PFSK-1 (cell line): ENCODE data around the gene SLC8B1.

Experiments
- FOXP2 ChIP-seq: optimal IDR thresholded peaks from 2 replicates; pipeline ENCODE3; 2011; ENCODE audit warnings: borderline replicate concordance, control low read depth, inconsistent platforms; ENCODE audit not compliant: insufficient read depth; ENCODE audit errors: extremely low read length, extremely low read depth
- POLR2AphosphoS5 ChIP-seq: IDR thresholded peaks from 2 replicates; pipeline ENCODE4 v1.6.1; 2012; ENCODE audit warnings: low read depth, mild to moderate bottlenecking, control low read depth, low read length, moderate library complexity
- REST ChIP-seq, 2 experiments: IDR thresholded peaks; 2 replicates each; pipeline versions ENCODE4 v1.6.1 to v1.8.0; 2011 to 2012; ENCODE audit warnings: low read depth in 2 of 2, low read length in 2 of 2, control low read depth in 1 of 2, inconsistent platforms in 1 of 2, mild to moderate bottlenecking in 1 of 2, moderate library complexity in 1 of 2; ENCODE audit not compliant: insufficient read depth in 1 of 2
- SIN3A ChIP-seq: IDR thresholded peaks from 2 replicates; pipeline ENCODE4 v1.6.1; 2012; ENCODE audit warnings: mild to moderate bottlenecking, low read length, moderate library complexity, borderline replicate concordance; ENCODE audit not compliant: insufficient read depth
- TAF1 ChIP-seq: IDR thresholded peaks from 2 replicates; pipeline ENCODE4 v1.6.1; 2012; ENCODE audit warnings: low read length, control low read depth, borderline replicate concordance; ENCODE audit not compliant: insufficient read depth

Gene SLC8B1

GRCh38 chr12:113293100-113293499, 41.8 kb downstream of the SLC8B1 start:
- TF ChIP-seq SIN3A, result no peak
- TF ChIP-seq POLR2AphosphoS5, result no peak
- no peak for TF ChIP-seq FOXP2
- TF ChIP-seq REST (IDR thresholded peaks at IDR 0.05; ENCODE audit: insufficient read depth in 1 of 2, low read depth in 2 of 2, low read length in 2 of 2), result no peak
- no peak for TF ChIP-seq TAF1

GRCh38 chr12:113292547-113292946, 42.4 kb downstream of the SLC8B1 start:
- TF ChIP-seq FOXP2 (no peak), POLR2AphosphoS5 (no peak), REST (IDR thresholded peaks at IDR 0.05; ENCODE audit: insufficient read depth in 1 of 2, low read depth in 2 of 2, low read length in 2 of 2) (no peak), SIN3A (no peak), TAF1 (no peak)

GRCh38 chr12:113292091-113292490, 42.8 kb downstream of the SLC8B1 start:
- no peak for TF ChIP-seq REST (IDR thresholded peaks at IDR 0.05; ENCODE audit: insufficient read depth in 1 of 2, low read depth in 2 of 2, low read length in 2 of 2)

GRCh38 chr12:113291586-113291985, 43.3 kb downstream of the SLC8B1 start:
- TF ChIP-seq SIN3A, result no peak
- TF ChIP-seq REST (IDR thresholded peaks at IDR 0.05; ENCODE audit: insufficient read depth in 1 of 2, low read depth in 2 of 2, low read length in 2 of 2), result no peak
- no peak for TF ChIP-seq TAF1
- no peak for TF ChIP-seq POLR2AphosphoS5

GRCh38 chr12:113290506-113290905, 44.4 kb downstream of the SLC8B1 start:
- no peak for TF ChIP-seq SIN3A
- no peak for TF ChIP-seq FOXP2
- no peak for TF ChIP-seq REST (IDR thresholded peaks at IDR 0.05; ENCODE audit: insufficient read depth in 1 of 2, low read depth in 2 of 2, low read length in 2 of 2)
- no peak for TF ChIP-seq POLR2AphosphoS5
- TF ChIP-seq TAF1, result no peak
